Prostate gland (tissue), 2 donors: ENCODE measurements around the gene ZBTB26. TPM values are rescaled to one million over a fixed set of nuclear protein-coding genes. Genes with fewer than 3 reads are reported as not detected.

Source experiments
- DNase-seq: peaks from one replicate; pipeline ENCODE4 v3.0.0-alpha.2; 2019; ENCODE audit warnings: low spot score
- H3K27ac ChIP-seq, 2 donors: fragments of 200-600 bp; sonication (generic); 2 replicates each; pipeline ENCODE4 v1.5.1; 2017 to 2019
- H3K27me3 ChIP-seq: fragments of 200-600 bp; sonication (generic); replicated peaks from 2 replicates; pipeline ENCODE4 v1.5.1; 2019; ENCODE audit not compliant: insufficient read depth
- H3K36me3 ChIP-seq, 2 donors: fragments of 200-600 bp; sonication (generic); 1 replicate in 1 of 2; 2 replicates in 1 of 2; pipeline versions ENCODE4 v1.5.1 to v1.8.1; 2017 to 2019
- H3K4me1 ChIP-seq: fragments of 200-600 bp; sonication (generic); replicated peaks from 2 replicates; pipeline ENCODE4 v1.5.1; 2019
- H3K4me3 ChIP-seq, 2 donors: fragments of 200-600 bp; sonication (generic); 2 replicates each; pipeline ENCODE4 v1.5.1; 2017 to 2019
- H3K9me3 ChIP-seq: fragments of 200-600 bp; sonication (generic); 2 replicates; pipeline ENCODE4 v1.5.1; 2017
- CTCF ChIP-seq, 4 experiments: fragments of 200-600 bp in 2 of 4; fragments of 450-650 bp in 2 of 4; sonication (generic) in 2 of 4; IDR thresholded peaks; 1 replicate in 3 of 4; 2 replicates in 1 of 4; pipeline ENCODE4 v1.5.1; 2016 to 2019; ENCODE audit warnings: antibody characterized with exemption in 4 of 4, mild to moderate bottlenecking in 2 of 4, moderate library complexity in 2 of 4
- POLR2A ChIP-seq: fragments of 450-650 bp; IDR thresholded peaks from one replicate; pipeline ENCODE4 v1.6.1; 2016; ENCODE audit warnings: antibody characterized with exemption, mild to moderate bottlenecking
- POLR2AphosphoS5 ChIP-seq: sonication (generic); formaldehyde crosslinking; IDR thresholded peaks from one replicate; pipeline ENCODE4 v1.6.1; 2017; ENCODE audit warnings: antibody characterized with exemption
- WGBS: methylation state at CpG from one replicate; pipeline ENCODE4 v1.1.5; 2018; 5-methylcytosine and 5-hydroxymethylcytosine counted together
- intact Hi-C: fragments of 100-400 bp; cut with DNase I; formaldehyde crosslinking; loops from one replicate; pipeline ENCODE4 v1.14.2; 2022
- total RNA-seq, 2 donors: library from RNA; depleted of rRNA; stranded (reverse); fragments of >200 nt; gene quantifications; one replicate each; pipeline ENCODE4 v1.1.0, GENCODE V29; 2016

Gene ZBTB26
- total RNA-seq, 2 donors from 2014 or later, result 5.6 to 10.5 TPM

GRCh38 chr9:122930541-122931225 is 629 bp downstream of the ZBTB26 start:
- H3K4me1 ChIP-seq, result peaks cover 2% of the 10 kb centered on the region
- intact Hi-C loops, result no loop called here

GRCh38 chr9:122929796-122930354 is 1.4 kb downstream of the ZBTB26 start:
- H3K36me3 ChIP-seq, result no peaks in the 10 kb centered on the region
- H3K27ac ChIP-seq, result no peak overlapping the region
- intact Hi-C loops, result no loop called here
- DNase-seq, result no peak
- 92% methylated on average over 1 of the region's 1 CpG for WGBS
- H3K4me3 ChIP-seq, result no peak overlapping the region
- no peaks in the 10 kb centered on the region for H3K27me3 ChIP-seq
- TF ChIP-seq CTCF (IDR thresholded peaks at IDR 0.05), result no peak
- no peak for TF ChIP-seq POLR2AphosphoS5
- TF ChIP-seq POLR2A, result no peak
- H3K9me3 ChIP-seq, result no peaks in the 10 kb centered on the region
- H3K4me1 ChIP-seq, result peaks cover 2% of the 10 kb centered on the region

More at GRCh38 chr9:122930541-122931225, 629 bp downstream of the ZBTB26 start:
- WGBS, result 25% methylated on average over 10 of the region's 10 CpGs
- H3K36me3 ChIP-seq, result no peaks in the 10 kb centered on the region
- TF ChIP-seq CTCF (IDR thresholded peaks at IDR 0.05), result no peak
- no peak for TF ChIP-seq POLR2AphosphoS5
- no peak for TF ChIP-seq POLR2A
- peak overlapping the region; percentile 55 to 77 for H3K4me3 ChIP-seq
- no peaks in the 10 kb centered on the region for H3K9me3 ChIP-seq
- H3K27me3 ChIP-seq, result no peaks in the 10 kb centered on the region
- peak overlapping the region; percentile 70 to 82 for H3K27ac ChIP-seq
- no peak for DNase-seq

GRCh38 chr9:122923947-122924346 is 7.4 kb downstream of the ZBTB26 start:
- no peak overlapping the region for H3K4me3 ChIP-seq
- no peaks in the 10 kb centered on the region for H3K36me3 ChIP-seq
- 92% methylated on average over 3 of the region's 3 CpGs for WGBS
- no peaks in the 10 kb centered on the region for H3K4me1 ChIP-seq
- no peak for TF ChIP-seq CTCF (IDR thresholded peaks at IDR 0.05)
- no peak for TF ChIP-seq POLR2A
- no peak overlapping the region for H3K27ac ChIP-seq
- H3K9me3 ChIP-seq, result no peaks in the 10 kb centered on the region
- no peak for DNase-seq
- H3K27me3 ChIP-seq, result no peaks in the 10 kb centered on the region
- intact Hi-C loops, result no loop called here

- Histone ChIP-seq H3K27me3 (no peaks in the 10 kb centered on the region), H3K36me3 (no peaks in the 10 kb centered on the region), H3K4me1 (no peaks in the 10 kb centered on the region), H3K9me3 (no peaks in the 10 kb centered on the region), H3K27ac (no peak overlapping the region), H3K4me3 (no peak overlapping the region)
- no peak for TF ChIP-seq POLR2A
- no peak for TF ChIP-seq POLR2AphosphoS5
- TF ChIP-seq CTCF (IDR thresholded peaks at IDR 0.05), result no peak
- DNase-seq, result no peak
- WGBS, result 85% methylated on average over 8 of the region's 8 CpGs
- intact Hi-C loops, result no loop called here
These were observed 8.6 kb downstream of the ZBTB26 start for GRCh38 chr9:122922713-122923112.

DNA sequence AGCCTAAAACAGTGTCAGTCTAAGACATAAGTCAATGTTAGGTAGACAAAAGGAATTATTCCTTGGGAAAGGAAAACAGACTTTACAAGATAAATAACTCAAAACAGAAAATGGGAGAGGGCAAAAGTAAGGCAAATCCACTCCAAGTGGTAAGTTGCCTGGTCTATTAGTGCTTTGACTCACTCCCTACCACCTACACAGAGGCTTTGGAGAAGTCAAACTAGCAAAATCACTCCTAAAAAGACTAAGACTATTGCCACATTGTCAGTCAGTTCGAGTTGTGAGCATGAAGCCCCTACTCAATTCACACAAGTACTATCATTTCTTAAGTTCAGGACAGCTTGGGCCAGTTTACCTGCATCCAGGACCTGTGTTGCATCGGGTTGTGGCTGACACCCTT is 13.0 kb downstream of the ZBTB26 start:
- DNase-seq, result no peak
- intact Hi-C loops, result no loop called here

More for the DNA sequence above, 13.0 kb downstream of the ZBTB26 start:
- no peaks in the 10 kb centered on the region for H3K27me3 ChIP-seq
- no peaks in the 10 kb centered on the region for H3K9me3 ChIP-seq
- 91% methylated on average over 2 of the region's 2 CpGs for WGBS
- H3K4me1 ChIP-seq, result no peaks in the 10 kb centered on the region
- no peak overlapping the region for H3K4me3 ChIP-seq
- no peak for TF ChIP-seq CTCF (IDR thresholded peaks at IDR 0.05)
- TF ChIP-seq POLR2A, result no peak
- TF ChIP-seq POLR2AphosphoS5, result no peak
- H3K36me3 ChIP-seq, result no peaks in the 10 kb centered on the region
- no peak overlapping the region for H3K27ac ChIP-seq
